K562 (cell line): ENCODE results near the gene FOXI1. TPM values are rescaled to one million over a fixed set of nuclear protein-coding genes. Genes with fewer than 3 reads are reported as not detected.

ENCODE experiments used
- ATAC-seq: fragments of 200-7000 bp; cut with Tn5 transposase; 3 replicates; pipeline ENCODE4 v1.9.1; 2020; ENCODE audit warnings: moderate library complexity
- BruUV-seq: library from RNA; stranded (reverse); fragments of 400-500 nt; replicated peaks from 2 replicates; lab custom pipeline; 2021; lab: Mats Ljungman, UMichigan
- CTCF ChIA-PET: fragments of 300-600 bp; formaldehyde crosslinking; extraction: SDS; loops from one replicate; lab custom pipeline; 2021; ENCODE audit warnings: low intra/inter-chr PET ratio; lab: Yijun Ruan, JAX
- POLR2A ChIA-PET: fragments of 300-600, 350-650 bp; sonication (Branson Sonifier 250); formaldehyde crosslinking; extraction: SDS; loops from one replicate; lab custom pipeline; 2021; ENCODE audit warnings: antibody characterized with exemption, inconsistent platforms; lab: Yijun Ruan, JAX
- DNase-seq, 4 experiments: peaks; one replicate each; pipeline versions ENCODE4 v3.0.0 to v3.0.0-alpha.2; 2011 to 2018; ENCODE audit warnings: low spot score in 3 of 4, mixed read lengths in 3 of 4; ENCODE audit errors: extremely low read depth in 1 of 4
- FAIRE-seq: peaks from 2 replicates; lab custom pipeline; 2011; peaks lifted over from hg19 to GRCh38; lab: Jason Lieb, UNC
- H2AFZ ChIP-seq: 2 replicates; pipeline ENCODE4 v1.6.0; 2011; ENCODE audit warnings: low read depth, low read length, control low read depth, inconsistent platforms
- H3K27ac ChIP-seq: fragments of 200-600 bp; 3 replicates; pipeline ENCODE4 v1.8.0; 2011; ENCODE audit warnings: low read depth, mild to moderate bottlenecking, control low read depth, inconsistent platforms, low read length, moderate library complexity, mixed read lengths; ENCODE audit errors: extremely low read depth
- H3K27me3 ChIP-seq, 2 experiments: fragments of 300-600 bp in 1 of 2; 2 replicates in 1 of 2; 3 replicates in 1 of 2; pipeline versions ENCODE4 v1.6.0 to v1.8.0; 2011; ENCODE audit warnings: inconsistent platforms in 2 of 2, low read length in 2 of 2, mild to moderate bottlenecking in 1 of 2, mixed read lengths in 1 of 2, moderate library complexity in 1 of 2; ENCODE audit not compliant: control insufficient read depth in 2 of 2, insufficient read depth in 2 of 2
- H3K36me3 ChIP-seq: fragments of 300-600 bp; 3 replicates; pipeline ENCODE4 v1.8.0; 2011; ENCODE audit warnings: mild to moderate bottlenecking, low read length, inconsistent platforms; ENCODE audit not compliant: control insufficient read depth, insufficient read depth
- H3K4me1 ChIP-seq, 2 experiments: fragments of 200-600 bp in 1 of 2; replicated peaks in 1 of 2; 2 replicates in 1 of 2; 3 replicates in 1 of 2; pipeline versions ENCODE4 v1.5.1 to v1.8.0; 2011; ENCODE audit warnings: inconsistent platforms in 2 of 2, low read length in 2 of 2, mild to moderate bottlenecking in 1 of 2, mixed read lengths in 1 of 2, moderate library complexity in 1 of 2; ENCODE audit not compliant: control insufficient read depth in 2 of 2, insufficient read depth in 2 of 2
- H3K4me2 ChIP-seq: 2 replicates; pipeline ENCODE4 v1.6.1; 2011; ENCODE audit warnings: low read length, control low read depth, inconsistent platforms, mixed read lengths; ENCODE audit not compliant: insufficient read depth
- H3K4me3 ChIP-seq: fragments of 200-600 bp; sonication (generic), shearing (Covaris generic); 2 replicates; pipeline ENCODE4 v1.5.1; 2016; ENCODE audit warnings: control low read depth, inconsistent platforms
- H3K79me2 ChIP-seq: fragments of 200-600 bp; 3 replicates; pipeline ENCODE4 v1.8.0; 2011; ENCODE audit warnings: low read length, inconsistent platforms; ENCODE audit not compliant: control insufficient read depth, insufficient read depth
- H3K9ac ChIP-seq, 2 experiments: 2 replicates each; pipeline versions ENCODE4 v1.6.0 to v1.6.1; 2011; ENCODE audit warnings: low read depth in 2 of 2, low read length in 2 of 2, control low read depth in 1 of 2, inconsistent platforms in 1 of 2, mild to moderate bottlenecking in 1 of 2, mixed read lengths in 1 of 2; ENCODE audit not compliant: insufficient read depth in 1 of 2
- H3K9me1 ChIP-seq: one replicate; pipeline ENCODE4 v1.6.0; 2011; ENCODE audit warnings: inconsistent platforms, mild to moderate bottlenecking, low read length, moderate library complexity; ENCODE audit not compliant: control insufficient read depth, insufficient read depth
- H3K9me3 ChIP-seq: replicated peaks from 2 replicates; pipeline ENCODE4 v1.5.1; 2011; ENCODE audit warnings: low read depth, low read length, inconsistent platforms; ENCODE audit not compliant: control insufficient read depth, insufficient read depth
- H4K20me1 ChIP-seq: replicated peaks from 2 replicates; pipeline ENCODE4 v1.6.1; 2011; ENCODE audit warnings: low read length, inconsistent platforms, mixed read lengths; ENCODE audit not compliant: control insufficient read depth, insufficient read depth
- EWSR1 ChIP-seq: fragments of 450-650 bp; IDR thresholded peaks from 2 replicates; pipeline ENCODE4 v1.6.1; 2018; ENCODE audit warnings: borderline replicate concordance, mild to moderate bottlenecking, low read depth, moderate library complexity; ENCODE audit not compliant: partially characterized antibody
- FOXK2 ChIP-seq, 2 experiments: fragments of 450-650 bp; IDR thresholded peaks in 1 of 2; conservative IDR thresholded peaks in 1 of 2; 2 replicates each; pipeline ENCODE4 v1.6.1; 2016; ENCODE audit warnings: low read depth in 2 of 2, mild to moderate bottlenecking in 1 of 2
- MTA1 ChIP-seq: fragments of 450-650 bp; IDR thresholded peaks from 2 replicates; pipeline ENCODE4 v1.6.1; 2017; ENCODE audit warnings: borderline replicate concordance
- SMAD3 ChIP-seq: fragments of 450-650 bp; formaldehyde crosslinking; conservative IDR thresholded peaks from 2 replicates; pipeline ENCODE4 v1.4.0; 2020; ENCODE audit warnings: mild to moderate bottlenecking
- whole genome bisulfite sequencing: fragments of 100-300 bp; shearing (Covaris generic); methylation state at CpG from one replicate; pipeline ENCODE4 v1.1.6; 2016; ENCODE audit warnings: low coverage, mixed read lengths; ENCODE audit not compliant: insufficient coverage; ENCODE audit errors: missing lambda C conversion rate; 5-methylcytosine and 5-hydroxymethylcytosine counted together
- in situ Hi-C: fragments of 300-500 bp; cut with MboI; formaldehyde crosslinking; loops from 4 replicates; pipeline ENCODE4 v1.15.0; 2018; ENCODE audit warnings: inconsistent platforms, mixed read lengths
- intact Hi-C: fragments of 100-400 bp; cut with micrococcal nuclease; formaldehyde crosslinking; loops from 2 replicates; pipeline ENCODE4 v1.14.2; 2022
- polyA plus RNA-seq, 8 experiments: library from polyadenylated mRNA; depleted of rRNA in 4 of 8; stranded (reverse) in 5 of 8; unstranded in 3 of 8; fragments of >200 nt; fragmentation: Nextera tagmentation in 2 of 8; fragmentation: Illumina TruSeq in 1 of 8; extraction: Ambion mirVana in 2 of 8; extraction: Trizol in 1 of 8; gene quantifications; 2 replicates each; pipeline versions ENCODE4 v1.2.1 to v1.2.3, GENCODE V29; 2011 to 2014; ENCODE audit warnings: inconsistent platforms in 1 of 8, missing spikeins in 1 of 8
- total RNA-seq, 7 experiments: library from RNA; depleted of rRNA in 6 of 7; stranded (reverse); fragments of >200 nt in 6 of 7; fragmentation: Illumina TruSeq in 2 of 7; extraction: Trizol in 2 of 7; gene quantifications; 2 replicates each; pipeline versions ENCODE4 v1.2.1 to v1.2.3, GENCODE V29; 2011 to 2021; ENCODE audit warnings: low replicate concordance in 1 of 7
- TF ChIP-seq, protein P1 (sequence below): sonication (generic); formaldehyde crosslinking; IDR thresholded peaks from 2 replicates; pipeline ENCODE4 v1.8.0; 2022; ENCODE audit warnings: mild to moderate bottlenecking, missing genetic modification reagents

The FOXI1 gene
- total and polyA plus RNA-seq, 9 of the 15 experiments (the other 6 are each of a cell fraction or from before 2014, with no cell fraction given) = not detected

DNA sequence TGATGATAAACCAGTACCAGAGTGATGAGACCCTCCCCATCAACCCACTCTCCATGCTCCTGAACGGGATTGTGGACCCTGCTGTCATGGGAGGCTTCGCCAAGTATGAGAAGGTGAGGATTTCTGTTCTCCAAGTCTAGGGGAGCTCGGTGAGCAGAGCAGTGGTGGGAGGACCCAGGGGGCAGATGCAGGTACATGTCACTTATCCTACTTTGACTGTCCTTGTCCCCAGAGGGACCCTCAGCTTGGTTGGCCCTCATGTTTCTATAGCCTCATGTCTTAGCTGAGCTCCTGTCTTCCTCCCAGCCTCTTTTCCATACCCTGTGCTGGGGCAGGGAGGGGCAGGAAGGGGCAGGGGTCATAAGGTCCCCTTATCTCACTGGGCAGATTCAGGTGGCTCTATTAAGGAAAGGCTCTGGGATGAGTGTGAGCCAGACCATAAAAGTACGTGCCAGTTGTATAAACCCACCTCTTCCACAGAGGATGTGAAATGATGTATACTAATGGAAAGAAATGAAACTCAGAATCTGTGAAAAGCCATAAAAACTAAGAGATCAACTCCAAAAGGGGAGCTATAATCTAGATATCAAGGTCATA is 38.0 kb upstream of the FOXI1 start:
- ATAC-seq (no peak), DNase-seq (no peak)
- no peak overlapping the region for H3K9ac ChIP-seq
- no TSS peak for BruUV-seq
- no peak overlapping the region for H2AFZ ChIP-seq
- no peaks in the 10 kb centered on the region for H3K79me2 ChIP-seq
- no peaks in the 10 kb centered on the region for H3K36me3 ChIP-seq
- no peak overlapping the region for H3K4me3 ChIP-seq
- H3K27me3 ChIP-seq = no peaks in the 10 kb centered on the region
- H3K9me3 ChIP-seq = no peaks in the 10 kb centered on the region
- 10% methylated on average over 4 of the region's 4 CpGs for WGBS
- no peaks in the 10 kb centered on the region for H3K9me1 ChIP-seq
- in situ Hi-C loops (no loop called here), intact Hi-C loops (no loop called here)
- no peaks in the 10 kb centered on the region for H3K4me1 ChIP-seq
- TF ChIP-seq EWSR1 (no peak), FOXK2 (conservative IDR thresholded peaks at IDR 0.05 in 1 of 2, IDR thresholded peaks at IDR 0.05 in 1 of 2; ENCODE audit: low read depth in 2 of 2) (no peak), MTA1 (no peak), SMAD3 (no peak)
- TF ChIP-seq, protein P1, sequence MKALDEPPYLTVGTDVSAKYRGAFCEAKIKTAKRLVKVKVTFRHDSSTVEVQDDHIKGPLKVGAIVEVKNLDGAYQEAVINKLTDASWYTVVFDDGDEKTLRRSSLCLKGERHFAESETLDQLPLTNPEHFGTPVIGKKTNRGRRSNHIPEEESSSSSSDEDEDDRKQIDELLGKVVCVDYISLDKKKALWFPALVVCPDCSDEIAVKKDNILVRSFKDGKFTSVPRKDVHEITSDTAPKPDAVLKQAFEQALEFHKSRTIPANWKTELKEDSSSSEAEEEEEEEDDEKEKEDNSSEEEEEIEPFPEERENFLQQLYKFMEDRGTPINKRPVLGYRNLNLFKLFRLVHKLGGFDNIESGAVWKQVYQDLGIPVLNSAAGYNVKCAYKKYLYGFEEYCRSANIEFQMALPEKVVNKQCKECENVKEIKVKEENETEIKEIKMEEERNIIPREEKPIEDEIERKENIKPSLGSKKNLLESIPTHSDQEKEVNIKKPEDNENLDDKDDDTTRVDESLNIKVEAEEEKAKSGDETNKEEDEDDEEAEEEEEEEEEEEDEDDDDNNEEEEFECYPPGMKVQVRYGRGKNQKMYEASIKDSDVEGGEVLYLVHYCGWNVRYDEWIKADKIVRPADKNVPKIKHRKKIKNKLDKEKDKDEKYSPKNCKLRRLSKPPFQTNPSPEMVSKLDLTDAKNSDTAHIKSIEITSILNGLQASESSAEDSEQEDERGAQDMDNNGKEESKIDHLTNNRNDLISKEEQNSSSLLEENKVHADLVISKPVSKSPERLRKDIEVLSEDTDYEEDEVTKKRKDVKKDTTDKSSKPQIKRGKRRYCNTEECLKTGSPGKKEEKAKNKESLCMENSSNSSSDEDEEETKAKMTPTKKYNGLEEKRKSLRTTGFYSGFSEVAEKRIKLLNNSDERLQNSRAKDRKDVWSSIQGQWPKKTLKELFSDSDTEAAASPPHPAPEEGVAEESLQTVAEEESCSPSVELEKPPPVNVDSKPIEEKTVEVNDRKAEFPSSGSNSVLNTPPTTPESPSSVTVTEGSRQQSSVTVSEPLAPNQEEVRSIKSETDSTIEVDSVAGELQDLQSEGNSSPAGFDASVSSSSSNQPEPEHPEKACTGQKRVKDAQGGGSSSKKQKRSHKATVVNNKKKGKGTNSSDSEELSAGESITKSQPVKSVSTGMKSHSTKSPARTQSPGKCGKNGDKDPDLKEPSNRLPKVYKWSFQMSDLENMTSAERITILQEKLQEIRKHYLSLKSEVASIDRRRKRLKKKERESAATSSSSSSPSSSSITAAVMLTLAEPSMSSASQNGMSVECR (CRISPR knock-in tag) = no peak
- TF ChIP-seq, all 486 proteins: peak for 0
- POLR2A ChIA-PET = no interaction called here
- no peaks in the 10 kb centered on the region for H4K20me1 ChIP-seq
- no peak overlapping the region for H3K27ac ChIP-seq
- no peak for FAIRE-seq
- CTCF ChIA-PET = no interaction called here
- no peak overlapping the region for H3K4me2 ChIP-seq
